Heart left ventricle (tissue), 13 donors: ENCODE measurements around the gene TBC1D5.

ENCODE experiments used
- CTCF ChIP-seq, 12 donors: fragments of 200-600 bp; sonication (generic) in 4 of 12; IDR thresholded peaks; one replicate each; pipeline versions ENCODE4 v1.5.0 to v1.8.0; 2018 to 2022; ENCODE audit warnings: antibody characterized with exemption in 12 of 12, mild to moderate bottlenecking in 5 of 12
- POLR2A ChIP-seq, 2 donors: fragments of 450-650 bp; IDR thresholded peaks; one replicate each; pipeline ENCODE4 v1.6.1; 2017; ENCODE audit warnings: antibody characterized with exemption in 2 of 2, mild to moderate bottlenecking in 2 of 2, moderate library complexity in 2 of 2
- donor health status: ischemic (EF 13 %, LVEDD 7.1; RV severe dilation, severe dysfunction).
- donor health status: DM: no; HTN: yes; CAD: no.
- donor health status: DM: no; HTN: no; CAD: no.
- donor health status: ischemic (EF 25% LVEDD 6.9; RV normal size, moderate dysfunction).
- donor health status: ischemic (EF 25% LVEDD 5.7; RV mildly dilated, moderate dysfunction).
- donor health status: ischemic (EF 35%, LVEDD 5.7; RV mildly dilated, moderate dysfunction).
- donor health status: nonischemic (EF 11% LVEDD 7.7; RV severe dilation, severe dysfunction).
- donor health status: DM: yes; HTN: yes; CAD: no.
- donor health status: PGD.
- donor health status: ischemic (EF 29% LVEDD 5.4; RV normal size, mild dysfunction).
- donor health status: nonischemic (EF 23%, LVEDD 6.1; RV moderate dilation, normal function).

- TF ChIP-seq POLR2A (IDR thresholded peaks at IDR 0.05) (no peak), CTCF (IDR thresholded peaks at IDR 0.05) (no peak)
These were observed 34.5 kb downstream of the TBC1D5 start for GRCh38 chr3:17707813-17708543.
